K562 (cell line): ENCODE results near the gene CUX1. TPM values are rescaled to one million over a fixed set of nuclear protein-coding genes. Genes with fewer than 3 reads are reported as not detected.

ENCODE experiments used
- CREB1 ChIP-seq, 2 experiments: sonication (generic) in 1 of 2; formaldehyde crosslinking in 1 of 2; IDR thresholded peaks; 2 replicates each; pipeline versions ENCODE4 v1.6.1 to v1.8.0; 2012 to 2022; ENCODE audit warnings: inconsistent platforms in 1 of 2, mild to moderate bottlenecking in 1 of 2, missing genetic modification reagents in 1 of 2, moderate library complexity in 1 of 2
- CXXC5 ChIP-seq: fragments of 250-450 bp; sonication (Bioruptor Pico); IDR thresholded peaks from 2 replicates; pipeline ENCODE4 v1.8.0; 2022; ENCODE audit warnings: inconsistent platforms, mild to moderate bottlenecking, moderate library complexity
- DACH1 ChIP-seq: fragments of 450-650 bp; IDR thresholded peaks from 2 replicates; pipeline ENCODE4 v1.6.1; 2018; ENCODE audit not compliant: partially characterized antibody
- FOXJ2 ChIP-seq: fragments of 200-800 bp; sonication (Bioruptor generic); IDR thresholded peaks from 2 replicates; pipeline ENCODE4 v1.6.1; 2016; ENCODE audit warnings: missing genetic modification characterization, missing compliant biosample characterization
- HDAC6 ChIP-seq: IDR thresholded peaks from 2 replicates; pipeline ENCODE4 v1.6.1; 2012; ENCODE audit warnings: low read depth, mild to moderate bottlenecking, control low read depth, inconsistent platforms, low read length, moderate library complexity
- IRF2 ChIP-seq: sonication (generic); formaldehyde crosslinking; IDR thresholded peaks from 2 replicates; pipeline ENCODE4 v1.8.1; 2022; ENCODE audit warnings: mild to moderate bottlenecking, missing genetic modification reagents
- KDM4B ChIP-seq, 2 experiments: fragments of 450-650 bp in 1 of 2; sonication (generic) in 1 of 2; IDR thresholded peaks; 2 replicates each; pipeline ENCODE4 v1.6.1; 2016 to 2017; ENCODE audit warnings: borderline replicate concordance in 2 of 2, antibody characterized with exemption in 1 of 2, low read depth in 1 of 2, mild to moderate bottlenecking in 1 of 2
- RUNX1 ChIP-seq: sonication (generic); IDR thresholded peaks from 2 replicates; pipeline ENCODE4 v1.6.1; 2016; ENCODE audit warnings: antibody characterized with exemption, low read depth
- SAFB ChIP-seq: fragments of 200-400 bp; formaldehyde crosslinking; IDR thresholded peaks from 2 replicates; pipeline ENCODE4 v1.6.1; 2017; ENCODE audit warnings: low read depth, low read length, borderline replicate concordance
- SIN3A ChIP-seq, 2 experiments: fragments of 150-350 bp in 1 of 2; IDR thresholded peaks; 2 replicates each; pipeline ENCODE4 v1.6.1; 2011 to 2016; ENCODE audit warnings: borderline replicate concordance in 2 of 2, low read depth in 2 of 2, low read length in 2 of 2, mild to moderate bottlenecking in 2 of 2, moderate library complexity in 2 of 2; ENCODE audit not compliant: control insufficient read depth in 1 of 2
- SIN3B ChIP-seq: fragments of 450-650 bp; IDR thresholded peaks from 2 replicates; pipeline ENCODE4 v1.6.1; 2017; ENCODE audit warnings: low read depth, mild to moderate bottlenecking, moderate library complexity
- SMAD1 ChIP-seq: fragments of 150-350 bp; IDR thresholded peaks from 2 replicates; pipeline ENCODE4 v1.6.1; 2014; ENCODE audit warnings: low read length, low read depth; ENCODE audit not compliant: partially characterized antibody
- SNIP1 ChIP-seq: fragments of 450-650 bp; IDR thresholded peaks from 2 replicates; pipeline ENCODE4 v1.7.1; 2017; ENCODE audit warnings: low read depth, mild to moderate bottlenecking
- TCFL5 ChIP-seq: fragments of 250-450 bp; sonication (Bioruptor Pico); conservative IDR thresholded peaks from 2 replicates; pipeline ENCODE4 v1.6.1; 2021; ENCODE audit warnings: mild to moderate bottlenecking, moderate library complexity, matching md5 sums
- ZBTB7A ChIP-seq: IDR thresholded peaks from 2 replicates; pipeline ENCODE4 v1.6.1; 2011; ENCODE audit warnings: low read depth, mild to moderate bottlenecking, low read length, moderate library complexity, borderline replicate concordance; ENCODE audit not compliant: control insufficient read depth
- ZHX1 ChIP-seq: fragments of 150-350 bp; conservative IDR thresholded peaks from 2 replicates; pipeline ENCODE4 v1.6.1; 2014; ENCODE audit warnings: low read length
- ZNF717 ChIP-seq: fragments of 250-450 bp; sonication (Bioruptor Pico); IDR thresholded peaks from 2 replicates; pipeline ENCODE4 v1.5.0; 2021
- polyA plus RNA-seq, 8 experiments: library from polyadenylated mRNA; depleted of rRNA in 4 of 8; stranded (reverse) in 5 of 8; unstranded in 3 of 8; fragments of >200 nt; fragmentation: Nextera tagmentation in 2 of 8; fragmentation: Illumina TruSeq in 1 of 8; extraction: Ambion mirVana in 2 of 8; extraction: Trizol in 1 of 8; gene quantifications; 2 replicates each; pipeline versions ENCODE4 v1.2.1 to v1.2.3, GENCODE V29; 2011 to 2014; ENCODE audit warnings: inconsistent platforms in 1 of 8, missing spikeins in 1 of 8
- total RNA-seq, 7 experiments: library from RNA; depleted of rRNA in 6 of 7; stranded (reverse); fragments of >200 nt in 6 of 7; fragmentation: Illumina TruSeq in 2 of 7; extraction: Trizol in 2 of 7; gene quantifications; 2 replicates each; pipeline versions ENCODE4 v1.2.1 to v1.2.3, GENCODE V29; 2011 to 2021; ENCODE audit warnings: low replicate concordance in 1 of 7
- TF ChIP-seq, protein P1 (sequence below), 2 experiments: fragments of 450-650 bp; IDR thresholded peaks; 2 replicates each; pipeline ENCODE4 v1.6.1; 2018; ENCODE audit warnings: mild to moderate bottlenecking in 2 of 2, low read depth in 1 of 2; ENCODE audit not compliant: partially characterized antibody in 2 of 2
- TF ChIP-seq, protein P2 (sequence below): sonication (generic); formaldehyde crosslinking; IDR thresholded peaks from 2 replicates; pipeline ENCODE4 v1.8.0; 2022; ENCODE audit warnings: mild to moderate bottlenecking, missing genetic modification reagents

The CUX1 gene
- total and polyA plus RNA-seq, 9 of the 15 experiments (the other 6 are each of a cell fraction or from before 2014, with no cell fraction given), result 3.6 to 55.3 (median 25.2) TPM

GRCh38 chr7:102321351-102322201, 504.1 kb downstream of the CUX1 start (continued):
- no peak for TF ChIP-seq DACH1
- no peak for TF ChIP-seq KDM4B (IDR thresholded peaks at IDR 0.05; ENCODE audit: borderline replicate concordance in 2 of 2, low read depth in 1 of 2)
- no peak for TF ChIP-seq ZNF717 (CRISPR knock-in tag)
- TF ChIP-seq RUNX1, result no peak
- no peak for TF ChIP-seq HDAC6
- TF ChIP-seq CXXC5 (CRISPR knock-in tag), result peak; percentile 45; the same call in 1 of the 2 replicates
- TF ChIP-seq SNIP1, result no peak
- TF ChIP-seq SMAD1, result no peak
- TF ChIP-seq, protein P1, sequence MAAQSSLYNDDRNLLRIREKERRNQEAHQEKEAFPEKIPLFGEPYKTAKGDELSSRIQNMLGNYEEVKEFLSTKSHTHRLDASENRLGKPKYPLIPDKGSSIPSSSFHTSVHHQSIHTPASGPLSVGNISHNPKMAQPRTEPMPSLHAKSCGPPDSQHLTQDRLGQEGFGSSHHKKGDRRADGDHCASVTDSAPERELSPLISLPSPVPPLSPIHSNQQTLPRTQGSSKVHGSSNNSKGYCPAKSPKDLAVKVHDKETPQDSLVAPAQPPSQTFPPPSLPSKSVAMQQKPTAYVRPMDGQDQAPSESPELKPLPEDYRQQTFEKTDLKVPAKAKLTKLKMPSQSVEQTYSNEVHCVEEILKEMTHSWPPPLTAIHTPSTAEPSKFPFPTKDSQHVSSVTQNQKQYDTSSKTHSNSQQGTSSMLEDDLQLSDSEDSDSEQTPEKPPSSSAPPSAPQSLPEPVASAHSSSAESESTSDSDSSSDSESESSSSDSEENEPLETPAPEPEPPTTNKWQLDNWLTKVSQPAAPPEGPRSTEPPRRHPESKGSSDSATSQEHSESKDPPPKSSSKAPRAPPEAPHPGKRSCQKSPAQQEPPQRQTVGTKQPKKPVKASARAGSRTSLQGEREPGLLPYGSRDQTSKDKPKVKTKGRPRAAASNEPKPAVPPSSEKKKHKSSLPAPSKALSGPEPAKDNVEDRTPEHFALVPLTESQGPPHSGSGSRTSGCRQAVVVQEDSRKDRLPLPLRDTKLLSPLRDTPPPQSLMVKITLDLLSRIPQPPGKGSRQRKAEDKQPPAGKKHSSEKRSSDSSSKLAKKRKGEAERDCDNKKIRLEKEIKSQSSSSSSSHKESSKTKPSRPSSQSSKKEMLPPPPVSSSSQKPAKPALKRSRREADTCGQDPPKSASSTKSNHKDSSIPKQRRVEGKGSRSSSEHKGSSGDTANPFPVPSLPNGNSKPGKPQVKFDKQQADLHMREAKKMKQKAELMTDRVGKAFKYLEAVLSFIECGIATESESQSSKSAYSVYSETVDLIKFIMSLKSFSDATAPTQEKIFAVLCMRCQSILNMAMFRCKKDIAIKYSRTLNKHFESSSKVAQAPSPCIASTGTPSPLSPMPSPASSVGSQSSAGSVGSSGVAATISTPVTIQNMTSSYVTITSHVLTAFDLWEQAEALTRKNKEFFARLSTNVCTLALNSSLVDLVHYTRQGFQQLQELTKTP (IDR thresholded peaks at IDR 0.05; ENCODE audit: low read depth in 1 of 2, partially characterized antibody in 2 of 2), result no peak
- no peak for TF ChIP-seq SAFB
- TF ChIP-seq ZBTB7A, result peak; percentile 58; the same call in 1 of the 2 replicates
- no peak for TF ChIP-seq SIN3A (IDR thresholded peaks at IDR 0.05; ENCODE audit: borderline replicate concordance in 2 of 2, control insufficient read depth in 1 of 2, low read depth in 2 of 2, low read length in 2 of 2)
- no peak for TF ChIP-seq FOXJ2
- no peak for TF ChIP-seq ZHX1
- 0 out of 2 replicates have a peak, but pooled peaks have one; percentile 27 for TF ChIP-seq CREB1 (IDR thresholded peaks at IDR 0.05)
- no peak for TF ChIP-seq CREB1 (CRISPR knock-in tag; IDR thresholded peaks at IDR 0.05)
- TF ChIP-seq IRF2 (CRISPR knock-in tag), result no peak
- TF ChIP-seq SIN3B, result no peak
- TF ChIP-seq, protein P2, sequence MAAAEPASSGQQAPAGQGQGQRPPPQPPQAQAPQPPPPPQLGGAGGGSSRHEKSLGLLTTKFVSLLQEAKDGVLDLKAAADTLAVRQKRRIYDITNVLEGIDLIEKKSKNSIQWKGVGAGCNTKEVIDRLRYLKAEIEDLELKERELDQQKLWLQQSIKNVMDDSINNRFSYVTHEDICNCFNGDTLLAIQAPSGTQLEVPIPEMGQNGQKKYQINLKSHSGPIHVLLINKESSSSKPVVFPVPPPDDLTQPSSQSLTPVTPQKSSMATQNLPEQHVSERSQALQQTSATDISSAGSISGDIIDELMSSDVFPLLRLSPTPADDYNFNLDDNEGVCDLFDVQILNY, result no peak
- TF ChIP-seq TCFL5 (CRISPR knock-in tag), result no peak
